WTC11 (cell line): ENCODE results near the gene CDKN2AIPNL.

Experiments
- CTCF ChIP-seq: fragments of 200-600 bp; IDR thresholded peaks from 2 replicates; pipeline ENCODE4 v1.8.0; 2022; ENCODE audit warnings: antibody characterized with exemption
- NR3C1 ChIP-seq: sonication (generic); formaldehyde crosslinking; conservative IDR thresholded peaks from 2 replicates; pipeline ENCODE4 v1.8.1; 2023; ENCODE audit warnings: low read depth, mild to moderate bottlenecking, missing genetic modification reagents

DNA sequence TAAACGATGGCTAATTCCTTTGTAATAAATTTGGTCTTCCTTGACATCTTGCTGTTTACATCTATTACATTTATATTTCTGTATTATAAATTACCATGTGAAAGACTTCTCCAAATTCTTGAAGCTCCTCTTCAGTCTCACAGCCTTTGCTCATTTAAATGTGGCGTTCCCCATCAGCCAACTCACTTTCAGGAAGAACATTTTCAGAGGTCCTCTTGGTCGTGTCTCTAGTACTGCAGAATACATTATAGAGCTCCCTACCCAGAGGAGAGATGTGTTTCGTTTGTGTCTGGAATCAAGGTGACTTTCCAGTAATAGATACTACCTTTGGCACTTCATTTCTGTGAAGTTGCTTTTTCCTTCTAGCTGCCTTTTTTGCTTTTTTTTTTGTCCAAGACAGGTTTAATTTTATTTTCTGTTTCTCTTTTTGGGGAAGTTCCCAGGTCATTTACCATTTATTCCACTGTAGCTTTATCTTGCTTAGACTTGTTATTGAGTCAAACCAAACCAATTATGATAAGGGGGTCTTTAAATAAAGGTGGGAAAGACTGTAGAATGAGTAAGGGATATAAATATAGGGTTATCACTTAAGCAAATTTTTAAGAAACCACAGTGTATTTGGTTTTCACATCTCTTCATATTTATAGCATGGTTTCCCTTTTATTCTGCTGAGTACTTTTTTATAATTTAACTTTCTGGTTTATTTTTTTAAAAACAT, 27.5 kb downstream of the CDKN2AIPNL start:
- no peak for TF ChIP-seq NR3C1 (CRISPR knock-in tag)
- no peak for TF ChIP-seq CTCF
